ENCODE results near the gene UMODL1.

DNA sequence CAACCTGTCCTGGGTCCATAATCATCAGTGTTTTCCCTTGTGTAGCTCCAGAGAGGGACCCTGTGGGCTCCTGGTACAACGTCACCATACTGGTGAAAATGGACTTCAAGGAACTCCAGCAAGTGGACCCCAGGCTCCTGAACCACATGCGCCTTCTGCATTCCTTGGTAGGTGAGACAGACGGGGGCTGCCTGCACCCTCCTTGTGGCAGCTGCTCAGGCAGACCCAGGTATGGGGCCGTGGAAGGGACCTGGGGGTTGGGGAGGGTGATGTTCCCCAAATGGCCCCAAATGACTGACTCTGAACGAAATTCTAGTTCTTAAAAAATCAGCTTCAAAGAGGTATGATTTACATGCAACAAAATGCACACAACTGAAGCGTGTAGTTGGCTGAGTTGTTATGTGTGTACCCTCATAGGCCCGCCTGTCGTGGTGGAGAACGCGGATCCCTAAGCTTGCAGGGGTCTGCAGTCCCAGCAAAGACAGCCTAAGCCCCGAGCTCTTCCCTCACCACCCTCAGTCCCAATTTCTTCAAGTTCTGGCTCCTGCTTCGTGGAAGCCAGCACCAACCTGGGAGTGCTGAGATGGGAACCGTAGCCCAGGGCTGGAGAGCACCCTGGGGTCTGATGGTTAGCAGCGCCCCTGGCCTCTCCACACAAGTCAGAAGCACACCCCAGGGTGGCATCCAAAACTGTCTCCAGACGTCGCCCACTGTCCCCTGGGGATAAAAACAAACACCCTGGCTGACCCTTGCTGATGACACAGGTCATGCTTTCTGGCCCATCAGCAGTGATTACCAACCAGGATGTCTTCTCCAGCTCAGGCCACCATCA lies 14.3 kb downstream of the UMODL1 start:
- TF ChIP-seq, protein P1, sequence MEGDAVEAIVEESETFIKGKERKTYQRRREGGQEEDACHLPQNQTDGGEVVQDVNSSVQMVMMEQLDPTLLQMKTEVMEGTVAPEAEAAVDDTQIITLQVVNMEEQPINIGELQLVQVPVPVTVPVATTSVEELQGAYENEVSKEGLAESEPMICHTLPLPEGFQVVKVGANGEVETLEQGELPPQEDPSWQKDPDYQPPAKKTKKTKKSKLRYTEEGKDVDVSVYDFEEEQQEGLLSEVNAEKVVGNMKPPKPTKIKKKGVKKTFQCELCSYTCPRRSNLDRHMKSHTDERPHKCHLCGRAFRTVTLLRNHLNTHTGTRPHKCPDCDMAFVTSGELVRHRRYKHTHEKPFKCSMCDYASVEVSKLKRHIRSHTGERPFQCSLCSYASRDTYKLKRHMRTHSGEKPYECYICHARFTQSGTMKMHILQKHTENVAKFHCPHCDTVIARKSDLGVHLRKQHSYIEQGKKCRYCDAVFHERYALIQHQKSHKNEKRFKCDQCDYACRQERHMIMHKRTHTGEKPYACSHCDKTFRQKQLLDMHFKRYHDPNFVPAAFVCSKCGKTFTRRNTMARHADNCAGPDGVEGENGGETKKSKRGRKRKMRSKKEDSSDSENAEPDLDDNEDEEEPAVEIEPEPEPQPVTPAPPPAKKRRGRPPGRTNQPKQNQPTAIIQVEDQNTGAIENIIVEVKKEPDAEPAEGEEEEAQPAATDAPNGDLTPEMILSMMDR (conservative IDR thresholded peaks at IDR 0.05): no peak
- no peak for TF ChIP-seq ZFX (IDR thresholded peaks at IDR 0.05)
